ENCODE results near the gene CAP2.

GRCh38 chr6:17405944-17406245, 12.5 kb downstream of the CAP2 start:
- TF ChIP-seq CTCF (IDR thresholded peaks at IDR 0.05; ENCODE audit: insufficient read depth, low read depth, low read length) (no peak), EZH2 (IDR thresholded peaks at IDR 0.05; ENCODE audit: insufficient read depth, low read length) (no peak)
